Neural progenitor cell (in vitro differentiated cells): Measurements from ENCODE around the gene SLC39A2.

Experiments
- EZH2phosphoT487 ChIP-seq: fragments of 200-600 bp; sonication (generic); IDR thresholded peaks from 2 replicates; pipeline ENCODE4 v1.6.1; 2017; ENCODE audit warnings: antibody characterized with exemption
- TF ChIP-seq, protein P1 (sequence below): fragments of 200-600 bp; sonication (generic); IDR thresholded peaks from 2 replicates; pipeline ENCODE4 v1.5.1; 2017; ENCODE audit warnings: antibody characterized with exemption, mild to moderate bottlenecking

DNA sequence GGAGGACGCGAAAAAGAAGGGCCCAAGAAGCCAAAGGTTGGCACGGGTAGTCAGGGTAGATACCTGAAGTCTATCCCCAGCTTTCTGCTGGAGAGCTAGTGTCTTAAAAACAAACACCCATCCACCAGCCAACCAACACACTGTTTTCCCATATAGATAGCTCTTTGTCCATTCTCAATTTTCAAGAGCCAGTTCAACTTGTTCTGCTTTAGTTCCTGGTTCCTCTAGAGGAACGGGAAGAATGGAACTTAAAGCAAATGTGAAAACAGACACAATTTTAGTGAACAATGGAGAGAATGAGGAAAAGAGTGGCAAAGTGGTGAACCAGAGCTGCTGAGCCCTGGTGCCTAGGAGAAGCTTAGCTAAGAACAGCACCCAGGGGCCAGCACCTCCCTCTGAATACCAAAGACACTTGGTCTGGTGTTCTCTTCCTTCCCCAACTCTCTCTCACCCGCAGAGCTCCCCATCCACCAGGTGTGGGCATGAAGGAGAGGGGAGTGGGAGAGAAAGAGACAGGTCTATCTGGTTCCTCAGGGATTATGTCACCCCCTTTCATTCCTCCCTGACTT is 22.0 kb downstream of the SLC39A2 start:
- TF ChIP-seq, protein P1, sequence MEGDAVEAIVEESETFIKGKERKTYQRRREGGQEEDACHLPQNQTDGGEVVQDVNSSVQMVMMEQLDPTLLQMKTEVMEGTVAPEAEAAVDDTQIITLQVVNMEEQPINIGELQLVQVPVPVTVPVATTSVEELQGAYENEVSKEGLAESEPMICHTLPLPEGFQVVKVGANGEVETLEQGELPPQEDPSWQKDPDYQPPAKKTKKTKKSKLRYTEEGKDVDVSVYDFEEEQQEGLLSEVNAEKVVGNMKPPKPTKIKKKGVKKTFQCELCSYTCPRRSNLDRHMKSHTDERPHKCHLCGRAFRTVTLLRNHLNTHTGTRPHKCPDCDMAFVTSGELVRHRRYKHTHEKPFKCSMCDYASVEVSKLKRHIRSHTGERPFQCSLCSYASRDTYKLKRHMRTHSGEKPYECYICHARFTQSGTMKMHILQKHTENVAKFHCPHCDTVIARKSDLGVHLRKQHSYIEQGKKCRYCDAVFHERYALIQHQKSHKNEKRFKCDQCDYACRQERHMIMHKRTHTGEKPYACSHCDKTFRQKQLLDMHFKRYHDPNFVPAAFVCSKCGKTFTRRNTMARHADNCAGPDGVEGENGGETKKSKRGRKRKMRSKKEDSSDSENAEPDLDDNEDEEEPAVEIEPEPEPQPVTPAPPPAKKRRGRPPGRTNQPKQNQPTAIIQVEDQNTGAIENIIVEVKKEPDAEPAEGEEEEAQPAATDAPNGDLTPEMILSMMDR, result no peak
- TF ChIP-seq EZH2phosphoT487, result no peak
